ENCODE results near the gene ARHGEF28.

The ARHGEF28 gene

GRCh38 chr5:73825199-73825598 is 199.2 kb downstream of the ARHGEF28 start:
- TF ChIP-seq POLR2AphosphoS5 (IDR thresholded peaks at IDR 0.05; ENCODE audit: low read depth): no peak
- no peak for TF ChIP-seq CTCF (IDR thresholded peaks at IDR 0.05; ENCODE audit: insufficient read depth, low read length)
- TF ChIP-seq REST (IDR thresholded peaks at IDR 0.05; ENCODE audit: insufficient replicate concordance, low read depth): no peak
- no peak for TF ChIP-seq SPI1 (IDR thresholded peaks at IDR 0.05; ENCODE audit: borderline replicate concordance, low read depth)
- no peak for TF ChIP-seq GABPA (IDR thresholded peaks at IDR 0.05; ENCODE audit: low read depth)
- Histone ChIP-seq H3K27ac (replicated peaks) (no peak overlapping the region), H3K27me3 (ENCODE audit: insufficient read depth, poor library complexity, severe bottlenecking) (no peaks in the 10 kb centered on the region), H3K4me3 (replicated peaks; ENCODE audit: insufficient read depth, low read length) (no peak overlapping the region)
- no peak for DNase-seq (ENCODE audit: low read depth in 1 of 2, low spot score in 1 of 2)

GRCh38 chr5:73825736-73826135 is 199.7 kb downstream of the ARHGEF28 start:
- no peak overlapping the region for H3K27ac ChIP-seq (replicated peaks)
- H3K27me3 ChIP-seq (ENCODE audit: insufficient read depth, poor library complexity, severe bottlenecking): no peaks in the 10 kb centered on the region
- no peak for DNase-seq (ENCODE audit: low read depth in 1 of 2, low spot score in 1 of 2)
- H3K4me3 ChIP-seq (replicated peaks; ENCODE audit: insufficient read depth, low read length): no peak overlapping the region
- TF ChIP-seq CTCF (IDR thresholded peaks at IDR 0.05; ENCODE audit: insufficient read depth, low read length) (no peak), POLR2AphosphoS5 (IDR thresholded peaks at IDR 0.05; ENCODE audit: low read depth) (no peak), SPI1 (IDR thresholded peaks at IDR 0.05; ENCODE audit: borderline replicate concordance, low read depth) (no peak), GABPA (IDR thresholded peaks at IDR 0.05; ENCODE audit: low read depth) (no peak), REST (IDR thresholded peaks at IDR 0.05; ENCODE audit: insufficient replicate concordance, low read depth) (no peak)

GRCh38 chr5:73826301-73827105 is 200.5 kb downstream of the ARHGEF28 start:
- no peak overlapping the region for H3K4me3 ChIP-seq (replicated peaks; ENCODE audit: insufficient read depth, low read length)
- DNase-seq (ENCODE audit: low read depth in 1 of 2, low spot score in 1 of 2): no peak

More at GRCh38 chr5:73826301-73827105, 200.5 kb downstream of the ARHGEF28 start:
- TF ChIP-seq POLR2AphosphoS5 (IDR thresholded peaks at IDR 0.05; ENCODE audit: low read depth): no peak
- TF ChIP-seq CTCF (IDR thresholded peaks at IDR 0.05; ENCODE audit: insufficient read depth, low read length): no peak
- TF ChIP-seq REST (IDR thresholded peaks at IDR 0.05; ENCODE audit: insufficient replicate concordance, low read depth): no peak
- no peak for TF ChIP-seq SPI1 (IDR thresholded peaks at IDR 0.05; ENCODE audit: borderline replicate concordance, low read depth)
- TF ChIP-seq GABPA (IDR thresholded peaks at IDR 0.05; ENCODE audit: low read depth): no peak
- H3K27ac ChIP-seq (replicated peaks): no peak overlapping the region
- H3K27me3 ChIP-seq (ENCODE audit: insufficient read depth, poor library complexity, severe bottlenecking): no peaks in the 10 kb centered on the region

Data from HL-60 (cell line).